Mucosa of stomach (tissue), 1 donor: Measurements from ENCODE around the gene MYT1.

Source experiments
- H3K27me3 ChIP-seq: one replicate; pipeline ENCODE4 v1.7.0; 2013; ENCODE audit warnings: mild to moderate bottlenecking, low read length; ENCODE audit not compliant: control insufficient read depth, insufficient read depth
- H3K36me3 ChIP-seq: one replicate; pipeline ENCODE4 v1.7.0; 2013; ENCODE audit warnings: low read length; ENCODE audit not compliant: control insufficient read depth, insufficient read depth
- H3K4me1 ChIP-seq: one replicate; pipeline ENCODE4 v1.7.0; 2013; ENCODE audit warnings: mild to moderate bottlenecking, low read length; ENCODE audit not compliant: control insufficient read depth, insufficient read depth
- H3K4me3 ChIP-seq: one replicate; pipeline ENCODE4 v1.7.0; 2013; ENCODE audit warnings: low read length
- H3K9ac ChIP-seq: one replicate; pipeline ENCODE4 v1.7.0; 2013; ENCODE audit warnings: mild to moderate bottlenecking, low read length, moderate library complexity
- H3K9me3 ChIP-seq: one replicate; pipeline ENCODE4 v1.7.0; 2013; ENCODE audit warnings: mild to moderate bottlenecking, low read length, moderate library complexity; ENCODE audit not compliant: control insufficient read depth
- donor health status: Pancreatic carcinoma.

The MYT1 gene

GRCh38 chr20:64193058-64193457 lies 28.8 kb downstream of the MYT1 start:
- no peaks in the 10 kb centered on the region for H3K9me3 ChIP-seq
- H3K36me3 ChIP-seq, result no peaks in the 10 kb centered on the region
- no peak overlapping the region for H3K4me3 ChIP-seq
- no peaks in the 10 kb centered on the region for H3K4me1 ChIP-seq
- H3K9ac ChIP-seq, result no peak overlapping the region
- H3K27me3 ChIP-seq, result peaks cover 4% of the 10 kb centered on the region

DNA sequence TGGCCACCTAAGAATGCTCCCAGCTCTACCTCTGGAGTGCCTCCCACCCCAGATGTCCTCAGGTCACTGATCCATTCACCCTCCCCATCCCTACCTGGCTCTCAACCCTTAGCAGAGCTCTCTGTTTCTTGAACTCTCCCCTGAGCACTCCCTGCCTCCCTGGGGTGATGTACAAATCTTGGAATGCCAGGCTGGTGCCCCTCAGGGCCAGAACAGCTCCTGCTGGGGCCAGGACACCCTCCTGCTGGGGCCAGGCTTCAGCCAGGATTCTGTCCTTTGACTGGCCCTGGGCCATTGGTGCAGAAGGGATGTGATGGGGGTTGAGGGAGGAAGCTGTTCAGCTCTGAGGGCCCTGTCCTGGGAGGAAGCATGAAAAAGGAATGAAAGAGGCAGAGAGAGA lies 30.0 kb downstream of the MYT1 start:
- H3K9me3 ChIP-seq, result no peaks in the 10 kb centered on the region
- H3K4me3 ChIP-seq, result no peak overlapping the region

GRCh38 chr20:64196309-64196708 lies 32.1 kb downstream of the MYT1 start:
- Histone ChIP-seq H3K9me3 (no peaks in the 10 kb centered on the region), H3K36me3 (no peaks in the 10 kb centered on the region), H3K27me3 (peaks cover 2% of the 10 kb centered on the region), H3K4me1 (no peaks in the 10 kb centered on the region), H3K4me3 (no peak overlapping the region), H3K9ac (no peak overlapping the region)

More for the DNA sequence above, 30.0 kb downstream of the MYT1 start:
- Histone ChIP-seq H3K4me1 (no peaks in the 10 kb centered on the region), H3K27me3 (peaks cover 4% of the 10 kb centered on the region), H3K36me3 (no peaks in the 10 kb centered on the region), H3K9ac (no peak overlapping the region)

- Histone ChIP-seq H3K4me3 (no peak overlapping the region), H3K27me3 (no peaks in the 10 kb centered on the region), H3K9me3 (no peaks in the 10 kb centered on the region), H3K4me1 (no peaks in the 10 kb centered on the region), H3K36me3 (no peaks in the 10 kb centered on the region), H3K9ac (no peak overlapping the region)
Measured at GRCh38 chr20:64196847-64197306, 32.6 kb downstream of the MYT1 start.

GRCh38 chr20:64198347-64198746 lies 34.1 kb downstream of the MYT1 start:
- Histone ChIP-seq H3K36me3 (no peaks in the 10 kb centered on the region), H3K27me3 (no peaks in the 10 kb centered on the region), H3K9me3 (no peaks in the 10 kb centered on the region), H3K4me3 (no peak overlapping the region), H3K9ac (no peak overlapping the region), H3K4me1 (no peaks in the 10 kb centered on the region)

- Histone ChIP-seq H3K36me3 (no peaks in the 10 kb centered on the region), H3K4me1 (no peaks in the 10 kb centered on the region), H3K9me3 (no peaks in the 10 kb centered on the region), H3K4me3 (no peak overlapping the region), H3K9ac (no peak overlapping the region), H3K27me3 (no peaks in the 10 kb centered on the region)
Measured at GRCh38 chr20:64199395-64199794, 35.1 kb downstream of the MYT1 start.

DNA sequence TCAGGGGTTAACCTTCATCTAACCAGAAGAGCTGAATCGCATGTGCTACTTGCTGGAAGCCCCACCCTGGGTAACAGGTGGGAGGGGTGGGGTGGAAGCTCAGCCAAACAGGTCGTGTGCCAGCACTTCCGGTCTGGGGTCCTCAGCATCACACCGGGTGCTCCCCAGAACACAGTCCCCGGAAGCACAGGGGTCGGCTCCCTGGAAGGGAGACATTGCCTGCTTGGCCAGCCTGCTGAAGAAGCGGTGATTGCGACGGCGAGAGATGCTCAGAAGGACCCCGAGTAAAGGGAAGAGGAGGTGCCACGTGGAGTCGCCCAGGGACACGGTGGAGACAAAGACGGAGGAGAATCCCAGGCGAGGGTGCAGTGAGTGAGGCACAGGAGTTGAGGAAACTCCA lies 36.5 kb downstream of the MYT1 start:
- Histone ChIP-seq H3K27me3 (no peaks in the 10 kb centered on the region), H3K4me3 (no peak overlapping the region), H3K4me1 (no peaks in the 10 kb centered on the region), H3K36me3 (no peaks in the 10 kb centered on the region), H3K9ac (no peak overlapping the region), H3K9me3 (no peaks in the 10 kb centered on the region)

- Histone ChIP-seq H3K27me3 (no peaks in the 10 kb centered on the region), H3K9me3 (no peaks in the 10 kb centered on the region), H3K36me3 (no peaks in the 10 kb centered on the region), H3K4me1 (no peaks in the 10 kb centered on the region), H3K9ac (no peak overlapping the region), H3K4me3 (no peak overlapping the region)
Measured at GRCh38 chr20:64201653-64202052, 37.4 kb downstream of the MYT1 start.

- H3K4me3 ChIP-seq, result no peak overlapping the region
- no peaks in the 10 kb centered on the region for H3K4me1 ChIP-seq
- no peaks in the 10 kb centered on the region for H3K27me3 ChIP-seq
- H3K9ac ChIP-seq, result no peak overlapping the region
- no peaks in the 10 kb centered on the region for H3K9me3 ChIP-seq
- no peaks in the 10 kb centered on the region for H3K36me3 ChIP-seq
Measured at GRCh38 chr20:64203037-64203777, 39.0 kb downstream of the MYT1 start.

DNA sequence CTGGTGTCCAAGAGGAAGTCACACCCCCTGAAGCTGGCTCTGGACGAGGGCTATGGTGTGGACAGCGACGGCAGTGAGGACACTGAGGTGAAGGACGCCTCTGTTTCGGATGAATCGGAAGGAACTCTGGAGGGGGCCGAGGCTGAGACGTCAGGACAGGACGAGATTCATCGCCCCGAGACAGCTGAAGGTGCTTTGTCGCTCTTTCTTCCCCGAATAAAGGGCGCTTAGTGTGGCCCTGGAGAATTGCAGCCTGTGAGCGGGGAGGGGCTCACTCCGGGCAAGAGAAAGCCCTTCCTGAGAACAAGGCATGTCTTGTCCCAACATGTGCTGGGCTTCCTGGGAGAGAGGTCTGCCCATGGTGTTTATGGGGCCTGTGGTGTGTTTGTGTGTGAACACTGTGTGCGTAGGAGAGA lies 41.4 kb downstream of the MYT1 start:
- Histone ChIP-seq H3K4me3 (no peak overlapping the region), H3K9ac (no peak overlapping the region), H3K9me3 (no peaks in the 10 kb centered on the region), H3K27me3 (no peaks in the 10 kb centered on the region), H3K36me3 (no peaks in the 10 kb centered on the region), H3K4me1 (no peaks in the 10 kb centered on the region)

DNA sequence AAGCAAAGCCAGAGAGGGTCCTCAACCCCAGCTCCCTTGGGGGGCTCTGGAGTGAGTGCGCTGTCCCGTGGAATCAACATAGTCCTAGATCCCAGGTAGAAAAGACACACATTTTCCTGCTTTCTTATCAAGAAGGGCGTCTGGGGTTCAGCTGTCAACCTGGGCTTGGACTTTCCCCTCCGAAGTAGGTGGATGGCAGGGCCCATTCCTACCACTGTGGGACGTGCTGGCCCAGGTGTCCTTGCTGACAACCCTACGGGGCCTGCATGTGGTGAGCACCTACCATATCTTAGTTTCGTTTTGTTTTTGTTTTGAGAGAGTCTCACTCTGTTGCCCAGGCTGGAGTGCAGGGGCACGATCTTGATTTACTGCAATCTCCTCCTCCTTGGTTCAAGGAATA lies 42.4 kb downstream of the MYT1 start:
- H3K27me3 ChIP-seq, result no peaks in the 10 kb centered on the region
- no peak overlapping the region for H3K4me3 ChIP-seq
- no peaks in the 10 kb centered on the region for H3K9me3 ChIP-seq
- no peak overlapping the region for H3K9ac ChIP-seq
- no peaks in the 10 kb centered on the region for H3K36me3 ChIP-seq
- no peaks in the 10 kb centered on the region for H3K4me1 ChIP-seq

- no peaks in the 10 kb centered on the region for H3K36me3 ChIP-seq
Measured at GRCh38 chr20:64207641-64208590, 43.7 kb downstream of the MYT1 start.

More at GRCh38 chr20:64207641-64208590, 43.7 kb downstream of the MYT1 start:
- no peak overlapping the region for H3K4me3 ChIP-seq
- H3K9ac ChIP-seq, result no peak overlapping the region
- H3K4me1 ChIP-seq, result no peaks in the 10 kb centered on the region
- H3K9me3 ChIP-seq, result no peaks in the 10 kb centered on the region
- H3K27me3 ChIP-seq, result no peaks in the 10 kb centered on the region
